ENCODE data around the gene ADAR.

ADAR gene

DNA sequence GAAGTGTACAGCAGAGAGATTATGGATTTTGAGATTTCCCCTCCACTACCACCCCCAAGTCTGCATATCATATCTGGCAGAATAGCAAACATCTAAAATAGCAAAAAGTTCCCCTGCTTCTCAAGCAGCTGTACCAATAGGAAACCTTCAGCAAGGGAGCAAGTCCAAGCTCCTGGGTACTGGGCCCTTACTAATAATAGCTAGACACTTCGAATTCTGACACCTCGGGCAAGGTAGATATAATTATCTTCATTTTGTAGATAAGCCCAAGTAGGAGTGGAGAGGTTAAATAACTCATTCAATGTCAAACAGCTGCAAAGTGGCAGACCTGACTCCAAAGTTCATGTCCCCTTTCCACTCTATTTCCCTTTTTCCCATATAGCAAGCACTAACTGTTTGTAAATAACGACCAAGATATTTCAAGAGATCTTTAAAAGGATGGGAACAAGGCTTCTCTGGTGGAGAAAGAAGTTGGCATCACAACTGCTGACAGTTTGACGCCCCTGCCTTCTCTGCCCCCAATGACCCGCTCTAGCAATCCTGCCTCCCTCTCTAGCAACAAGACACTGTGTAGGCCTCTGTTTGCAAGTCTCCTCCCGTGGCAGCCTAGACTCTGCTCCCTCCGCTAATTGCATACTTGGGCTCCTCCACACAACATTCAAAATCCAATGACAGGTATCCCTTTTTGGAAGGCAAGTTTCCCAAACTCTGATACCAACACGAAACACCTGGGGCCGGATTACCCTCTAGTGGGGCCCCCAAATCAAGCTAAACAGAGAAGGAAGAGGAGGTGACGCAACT lies 18.7 kb upstream of the ADAR start:
- no peak for TF ChIP-seq POLR2A (IDR thresholded peaks at IDR 0.05; ENCODE audit: low read depth, low read length)
- FAIRE-seq, result no peak
- no peak for DNase-seq (ENCODE audit: insufficient read length, low spot score)

GRCh38 chr1:154624746-154625643 lies 17.0 kb upstream of the ADAR start:
- no peak for FAIRE-seq
- no peak for TF ChIP-seq POLR2A (IDR thresholded peaks at IDR 0.05; ENCODE audit: low read depth, low read length)
- DNase-seq (ENCODE audit: insufficient read length, low spot score), result no peak

DNA sequence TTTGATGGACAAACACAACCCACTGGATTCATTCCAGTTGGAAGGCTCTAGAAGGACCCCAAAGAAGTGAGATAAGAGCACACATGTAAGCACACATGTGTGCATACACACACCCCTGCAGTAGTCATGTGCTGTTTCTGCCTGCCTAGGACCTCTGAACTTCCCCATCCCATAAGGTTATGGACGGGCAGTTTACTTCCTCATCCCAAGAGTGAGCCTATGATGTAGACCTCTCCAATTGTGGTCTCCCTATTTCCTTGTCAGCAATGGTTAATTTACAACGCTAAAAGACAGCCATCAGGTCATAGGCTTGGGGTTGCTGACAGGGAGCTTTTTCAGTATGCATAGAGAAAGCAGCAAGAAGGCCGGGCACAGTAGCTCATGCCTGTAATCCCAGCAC lies 15.4 kb upstream of the ADAR start:
- no peak for DNase-seq (ENCODE audit: insufficient read length, low spot score)
- TF ChIP-seq POLR2A (IDR thresholded peaks at IDR 0.05; ENCODE audit: low read depth, low read length), result no peak
- no peak for FAIRE-seq

- no peak for TF ChIP-seq POLR2A (IDR thresholded peaks at IDR 0.05; ENCODE audit: low read depth, low read length)
- FAIRE-seq (no peak), DNase-seq (ENCODE audit: insufficient read length, low spot score) (no peak)
Measured at GRCh38 chr1:154622503-154623039, 14.6 kb upstream of the ADAR start.

- no peak for FAIRE-seq
- TF ChIP-seq POLR2A (IDR thresholded peaks at IDR 0.05; ENCODE audit: low read depth, low read length), result no peak
- DNase-seq (ENCODE audit: insufficient read length, low spot score), result no peak
Measured at GRCh38 chr1:154621875-154622274, 13.9 kb upstream of the ADAR start.

DNA sequence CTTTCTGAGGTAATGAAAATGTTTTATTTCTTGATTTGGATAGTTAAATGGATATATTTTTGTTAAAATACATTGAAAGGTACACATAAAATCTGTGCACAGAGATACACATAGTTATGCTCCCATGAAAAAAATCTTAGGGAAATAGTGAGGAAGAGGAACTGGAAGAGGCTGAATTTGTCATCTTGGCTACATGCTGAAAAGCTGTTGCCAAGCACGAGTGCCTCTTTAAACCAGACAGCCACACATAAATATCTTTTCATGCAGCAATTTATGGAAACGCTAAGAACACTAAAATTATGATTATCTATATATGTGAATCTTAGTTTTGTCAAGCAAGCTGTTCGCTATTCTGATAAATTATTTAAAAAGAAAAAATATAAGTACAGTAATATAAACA lies 12.8 kb upstream of the ADAR start:
- DNase-seq (ENCODE audit: insufficient read length, low spot score) (no peak), FAIRE-seq (no peak)
- no peak for TF ChIP-seq POLR2A (IDR thresholded peaks at IDR 0.05; ENCODE audit: low read depth, low read length)

- DNase-seq (ENCODE audit: insufficient read length, low spot score) (no peak), FAIRE-seq (no peak)
- TF ChIP-seq POLR2A (IDR thresholded peaks at IDR 0.05; ENCODE audit: low read depth, low read length), result no peak
Measured at GRCh38 chr1:154619181-154619948, 11.4 kb upstream of the ADAR start.

DNA sequence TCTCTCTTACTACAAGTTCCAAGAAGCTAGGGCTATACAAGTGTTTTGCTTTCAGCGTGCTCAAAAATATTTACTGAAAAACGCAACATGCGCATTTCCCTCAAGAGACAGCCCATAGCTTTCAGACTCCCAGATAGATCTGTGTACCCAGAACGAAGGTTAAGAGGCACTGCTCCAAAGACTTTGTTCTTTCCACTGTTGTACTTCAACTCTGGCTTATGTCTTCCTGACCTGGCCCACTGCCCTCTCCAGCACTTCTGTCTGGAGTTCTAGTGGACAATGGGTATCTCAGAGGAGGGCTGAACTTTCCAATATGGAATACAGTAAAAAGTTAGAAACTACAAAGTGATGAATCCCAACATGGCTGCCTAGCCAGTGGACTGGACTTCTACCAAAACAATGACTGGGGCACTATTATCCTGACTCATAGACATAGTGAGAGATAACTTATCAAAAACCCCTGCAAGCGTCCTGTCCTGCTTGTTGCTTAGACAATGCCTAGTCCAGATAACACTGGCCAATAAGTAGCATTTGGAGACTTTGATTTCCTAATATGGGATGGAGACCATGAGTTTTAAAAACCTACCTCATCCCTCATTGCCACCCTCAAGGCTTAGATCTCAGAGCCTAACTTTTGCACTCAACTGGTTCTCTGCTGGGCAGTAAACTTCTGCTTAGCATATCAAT lies 8.8 kb upstream of the ADAR start:
- no peak for FAIRE-seq
- no peak for TF ChIP-seq POLR2A (IDR thresholded peaks at IDR 0.05; ENCODE audit: low read depth, low read length)

GRCh38 chr1:154615411-154615810 lies 7.4 kb upstream of the ADAR start:
- TF ChIP-seq POLR2A (IDR thresholded peaks at IDR 0.05; ENCODE audit: low read depth, low read length), result no peak
- DNase-seq (ENCODE audit: insufficient read length, low spot score) (no peak), FAIRE-seq (no peak)

More for the DNA sequence above, 8.8 kb upstream of the ADAR start:
- DNase-seq (ENCODE audit: insufficient read length, low spot score), result no peak

DNA sequence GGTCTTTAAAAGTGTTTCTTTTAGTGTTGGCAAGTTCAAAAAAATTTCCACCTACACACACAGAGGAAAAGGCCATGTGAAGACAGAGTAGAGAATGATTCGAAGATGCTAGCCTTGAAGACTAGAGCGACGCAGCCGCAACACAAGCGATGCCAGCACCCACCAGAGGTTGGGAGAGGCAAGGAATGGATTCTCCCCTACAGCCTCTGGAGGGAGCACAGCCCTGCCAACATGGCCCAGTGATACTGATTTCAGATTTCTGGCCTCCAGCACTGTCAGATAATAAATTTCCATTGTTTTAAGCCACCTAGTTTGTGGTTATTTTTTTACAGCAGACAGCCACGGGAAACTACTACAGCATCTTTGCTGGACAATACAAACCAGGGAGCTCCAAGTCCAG lies 6.9 kb upstream of the ADAR start:
- no peak for TF ChIP-seq POLR2A (IDR thresholded peaks at IDR 0.05; ENCODE audit: low read depth, low read length)
- FAIRE-seq (no peak), DNase-seq (ENCODE audit: insufficient read length, low spot score) (no peak)

DNA sequence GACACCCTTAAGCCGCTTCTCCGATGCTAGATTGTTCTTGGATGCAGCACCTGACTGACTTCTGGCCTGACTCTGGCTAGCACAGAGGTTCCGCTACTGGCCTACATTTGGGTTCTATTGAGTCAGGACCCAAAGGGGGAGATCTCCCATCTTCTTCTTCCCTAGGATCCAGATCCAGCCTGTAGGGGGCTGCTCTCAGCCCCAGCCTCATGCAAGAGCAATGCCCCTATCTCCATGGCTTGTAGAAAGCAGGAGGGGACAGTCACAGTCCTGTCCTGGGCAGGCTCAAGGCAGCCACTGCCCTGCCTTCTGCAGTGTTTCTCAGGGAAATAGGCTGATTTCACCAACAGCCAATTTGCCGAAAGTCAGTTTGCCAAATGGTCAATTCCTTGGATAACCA lies 6.3 kb upstream of the ADAR start:
- TF ChIP-seq POLR2A (IDR thresholded peaks at IDR 0.05; ENCODE audit: low read depth, low read length), result no peak
- FAIRE-seq, result no peak
- DNase-seq (ENCODE audit: insufficient read length, low spot score), result no peak

DNA sequence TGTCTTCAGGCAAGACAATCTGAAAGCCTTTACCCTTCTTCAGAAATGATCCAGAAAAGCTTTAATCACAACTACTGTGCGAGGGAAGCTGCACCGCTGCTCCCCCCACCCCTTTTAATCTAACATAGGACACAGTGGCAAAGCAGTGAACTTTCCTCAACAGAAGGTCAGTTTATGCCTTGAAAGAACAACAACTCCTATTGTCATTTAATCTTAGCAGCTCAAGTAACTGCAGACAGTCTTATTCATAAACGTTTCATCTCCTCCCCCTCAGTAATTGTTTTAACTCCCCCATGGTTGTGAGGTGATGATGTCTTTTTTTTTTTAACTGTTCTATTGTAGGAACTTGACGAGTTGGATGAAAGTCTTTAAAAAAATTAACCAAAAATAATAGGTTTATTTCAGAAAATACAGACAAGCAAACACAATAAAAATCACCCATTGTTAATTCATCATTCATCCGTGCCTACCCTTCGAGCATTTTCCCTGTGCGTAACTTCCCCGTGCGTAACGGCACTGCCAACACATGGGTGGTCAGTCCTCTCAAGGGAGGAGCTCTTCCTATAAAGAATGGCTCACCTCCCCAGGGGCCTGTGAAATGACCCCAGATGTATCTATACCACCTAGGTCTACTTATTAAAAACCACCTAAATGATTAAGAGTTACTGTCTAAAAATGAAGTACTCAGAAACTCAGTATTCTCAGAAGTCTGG lies 3.3 kb upstream of the ADAR start:
- FAIRE-seq, result no peak
- DNase-seq (ENCODE audit: insufficient read length, low spot score), result no peak
- no peak for TF ChIP-seq POLR2A (IDR thresholded peaks at IDR 0.05; ENCODE audit: low read depth, low read length)

Measured in H54 (cell line).